GM12878 (cell line): ENCODE measurements around the gene ZBTB4. TPM values are rescaled to one million over a fixed set of nuclear protein-coding genes. Genes with fewer than 3 reads are reported as not detected.

Source experiments
- ATAC-seq: fragments of 200-7000 bp; cut with Tn5 transposase; 3 replicates; pipeline ENCODE4 v1.9.1; 2020; ENCODE audit warnings: mild to moderate bottlenecking, moderate library complexity
- BruUV-seq: library from RNA; stranded (reverse); fragments of 400-500 nt; replicated peaks from 2 replicates; lab custom pipeline; 2021; lab: Mats Ljungman, UMichigan
- CTCF ChIA-PET: fragments of 300-600 bp; sonication (Branson Sonifier 250); formaldehyde crosslinking; extraction: SDS; loops from one replicate; lab custom pipeline; 2021; ENCODE audit warnings: inconsistent platforms; lab: Yijun Ruan, JAX
- POLR2A ChIA-PET: fragments of 350-600 bp; formaldehyde crosslinking; extraction: SDS; loops from one replicate; lab custom pipeline; 2021; ENCODE audit warnings: inconsistent platforms; lab: Charles Lee
- RAD21 ChIA-PET: fragments of 300-600 bp; sonication (Branson Sonifier 250); formaldehyde crosslinking; loops from one replicate; lab custom pipeline; 2023; ENCODE audit warnings: antibody characterized with exemption; ENCODE audit not compliant: unreplicated experiment; lab: Charles Lee
- SMC1A ChIA-PET: fragments of 300-600 bp; sonication (Branson Sonifier 250); formaldehyde crosslinking; loops from one replicate; lab custom pipeline; 2023; ENCODE audit not compliant: unreplicated experiment, uncharacterized antibody; lab: Charles Lee
- DNase-seq: peaks from one replicate; pipeline ENCODE4 v3.0.0-alpha.2; 2011; ENCODE audit warnings: low read depth, low spot score
- FAIRE-seq: peaks from 3 replicates; lab custom pipeline; 2011; peaks lifted over from hg19 to GRCh38; lab: Jason Lieb, UNC
- H2AFZ ChIP-seq: 2 replicates; pipeline ENCODE4 v1.6.0; 2011; ENCODE audit warnings: low read depth, low read length, control low read depth; ENCODE audit not compliant: control insufficient read depth
- H3K27ac ChIP-seq: 2 replicates; pipeline ENCODE4 v1.5.1; 2011; ENCODE audit warnings: control low read depth; ENCODE audit not compliant: control insufficient read depth, insufficient read depth
- H3K27me3 ChIP-seq, 2 experiments: replicated peaks in 1 of 2; 2 replicates each; pipeline versions ENCODE4 v1.6.0 to v1.6.1; 2011; ENCODE audit warnings: low read length in 1 of 2; ENCODE audit not compliant: control insufficient read depth in 2 of 2, insufficient read depth in 2 of 2
- H3K36me3 ChIP-seq, 2 experiments: 2 replicates each; pipeline ENCODE4 v1.5.1; 2011; ENCODE audit warnings: low read length in 1 of 2; ENCODE audit not compliant: control insufficient read depth in 2 of 2, insufficient read depth in 2 of 2
- H3K4me1 ChIP-seq: 2 replicates; pipeline ENCODE4 v1.6.1; 2011; ENCODE audit warnings: mild to moderate bottlenecking, low read length, moderate library complexity, mixed read lengths; ENCODE audit not compliant: control insufficient read depth, insufficient read depth
- H3K4me2 ChIP-seq: 2 replicates; pipeline ENCODE4 v1.6.0; 2011; ENCODE audit warnings: control low read depth; ENCODE audit not compliant: control insufficient read depth, insufficient read depth
- H3K4me3 ChIP-seq: fragments of 200-600 bp; sonication (generic); 2 replicates; pipeline ENCODE4 v1.5.1; 2016
- H3K79me2 ChIP-seq: 2 replicates; pipeline ENCODE4 v1.6.0; 2011; ENCODE audit warnings: low read length; ENCODE audit not compliant: control insufficient read depth, insufficient read depth
- H3K9ac ChIP-seq: 2 replicates; pipeline ENCODE4 v1.8.0; 2011; ENCODE audit warnings: low read length, control low read depth, mixed read lengths; ENCODE audit not compliant: control insufficient read depth, insufficient read depth
- H3K9me3 ChIP-seq: replicated peaks from 3 replicates; pipeline ENCODE4 v1.5.1; 2011; ENCODE audit warnings: mild to moderate bottlenecking, low read length; ENCODE audit not compliant: control insufficient read depth, insufficient read depth
- H4K20me1 ChIP-seq: 2 replicates; pipeline ENCODE4 v1.6.0; 2011; ENCODE audit not compliant: control insufficient read depth, insufficient read depth
- BMI1 ChIP-seq: fragments of 450-650 bp; IDR thresholded peaks from 2 replicates; pipeline ENCODE4 v1.6.1; 2016; ENCODE audit warnings: mild to moderate bottlenecking, moderate library complexity, borderline replicate concordance
- CREB1 ChIP-seq: IDR thresholded peaks from 2 replicates; pipeline ENCODE4 v1.6.1; 2012; ENCODE audit warnings: low read depth, mild to moderate bottlenecking, inconsistent platforms
- IKZF1 ChIP-seq: fragments of 450-650 bp; conservative IDR thresholded peaks from 2 replicates; pipeline ENCODE4 v1.6.1; 2017; ENCODE audit warnings: antibody characterized with exemption, mild to moderate bottlenecking
- IRF5 ChIP-seq: fragments of 450-650 bp; IDR thresholded peaks from 2 replicates; pipeline ENCODE4 v1.6.1; 2017; ENCODE audit warnings: borderline replicate concordance
- NR2C1 ChIP-seq: fragments of 450-650 bp; IDR thresholded peaks from 2 replicates; pipeline ENCODE4 v1.6.1; 2017; ENCODE audit warnings: antibody characterized with exemption, mild to moderate bottlenecking, moderate library complexity
- NR2F1 ChIP-seq: fragments of 450-650 bp; conservative IDR thresholded peaks from 2 replicates; pipeline ENCODE4 v1.6.1; 2017; ENCODE audit warnings: mild to moderate bottlenecking
- RAD21 ChIP-seq: IDR thresholded peaks from 2 replicates; pipeline ENCODE4 v1.6.1; 2011; ENCODE audit warnings: mild to moderate bottlenecking, low read depth, low read length, moderate library complexity; ENCODE audit not compliant: insufficient read depth
- USF2 ChIP-seq: IDR thresholded peaks from 2 replicates; pipeline ENCODE4 v1.6.1; 2011; ENCODE audit warnings: low read depth, low read length, improper control_type of control experiment, borderline replicate concordance
- YY1 ChIP-seq: IDR thresholded peaks from 2 replicates; pipeline ENCODE4 v1.6.1; 2011; ENCODE audit warnings: low read depth, mild to moderate bottlenecking, low read length
- ZNF207 ChIP-seq: fragments of 450-650 bp; IDR thresholded peaks from 2 replicates; pipeline ENCODE4 v1.6.1; 2014; ENCODE audit warnings: antibody characterized with exemption, mild to moderate bottlenecking, borderline replicate concordance
- ZNF384 ChIP-seq: IDR thresholded peaks from 2 replicates; pipeline ENCODE4 v1.6.1; 2012; ENCODE audit warnings: low read depth, mild to moderate bottlenecking, low read length, improper control_type of control experiment, borderline replicate concordance
- WGBS: methylation state at CpG from one replicate; pipeline ENCODE4 v1.1.6; 2016; ENCODE audit warnings: low lambda C conversion rate; ENCODE audit not compliant: insufficient replicate concordance, insufficient coverage; ENCODE audit errors: missing lambda C conversion rate; 5-methylcytosine and 5-hydroxymethylcytosine counted together
- in situ Hi-C: fragments of 300-500 bp; cut with MboI; formaldehyde crosslinking; loops from 9 replicates; pipeline ENCODE4 v1.14.3; 2018; ENCODE audit warnings: mixed read lengths
- intact Hi-C: fragments of 100-400 bp; cut with micrococcal nuclease; formaldehyde crosslinking; loops from one replicate; pipeline ENCODE4 v1.14.2; 2022; ENCODE audit not compliant: unreplicated experiment
- polyA plus RNA-seq, 11 experiments: library from polyadenylated mRNA; depleted of rRNA in 4 of 11; unstranded in 6 of 11; stranded (reverse) in 5 of 11; fragments of >200 nt; fragmentation: Nextera tagmentation in 4 of 11; fragmentation: Illumina TruSeq in 1 of 11; extraction: Ambion mirVana in 4 of 11; extraction: Trizol in 1 of 11; gene quantifications; 1 replicate in 1 of 11; 2 replicates in 10 of 11; pipeline versions ENCODE4 v1.2.1 to v1.2.3, GENCODE V29; 2011 to 2016; ENCODE audit warnings: inconsistent platforms in 2 of 11, missing spikeins in 2 of 11, low read depth in 1 of 11
- total RNA-seq, 4 experiments: library from RNA; depleted of rRNA in 3 of 4; stranded (reverse); fragments of >200 nt in 3 of 4; fragmentation: Illumina TruSeq in 1 of 4; extraction: Trizol in 1 of 4; gene quantifications; 2 replicates each; pipeline versions ENCODE4 v1.2.1 to v1.2.3, GENCODE V29; 2013 to 2021

ZBTB4 gene
- total and polyA plus RNA-seq, 10 of the 15 experiments (the other 5 are each of a cell fraction or from before 2014, with no cell fraction given): 2.0 to 14.9 (median 6.9) TPM

- no peak for TF ChIP-seq BMI1
- no peak for TF ChIP-seq CREB1
- TF ChIP-seq IKZF1: no peak
- no peak for TF ChIP-seq USF2
- TF ChIP-seq ZNF384: no peak
- TF ChIP-seq, all 136 proteins: peak for 0
Measured at GRCh38 chr17:7467498-7467897, 11.9 kb downstream of the ZBTB4 start (continued).

- SMC1A ChIA-PET: no interaction called here
- in situ Hi-C loops (no loop called here), intact Hi-C loops (no loop called here)
- H3K27me3 ChIP-seq: no peaks in the 10 kb centered on the region
- H3K9ac ChIP-seq: no peak overlapping the region
- H3K4me2 ChIP-seq: no peak overlapping the region
- H2AFZ ChIP-seq: no peak overlapping the region
- no peak for ATAC-seq
- 87% methylated on average over 16 of the region's 16 CpGs for WGBS
- H3K36me3 ChIP-seq: peaks cover 0 to 5% of the 10 kb centered on the region in 2 experiments; a peak in 3 of 4 replicates
- H4K20me1 ChIP-seq: no peaks in the 10 kb centered on the region
- no peaks in the 10 kb centered on the region for H3K9me3 ChIP-seq
- H3K79me2 ChIP-seq: no peaks in the 10 kb centered on the region
- H3K27ac ChIP-seq: peak overlapping the region; percentile 44
- no TSS peak for BruUV-seq
- no peaks in the 10 kb centered on the region; the same call in 1 of the 2 replicates for H3K4me1 ChIP-seq
- DNase-seq: no peak
- RAD21 ChIA-PET: no interaction called here
- POLR2A ChIA-PET: interaction anchor here (1.1 to 2.4 kb wide), 2 partner anchors 10 to 27 kb away, joined by 3 to 9 read pairs; no protein-coding TSS in a partner anchor
- CTCF ChIA-PET: interaction anchor here (1.7 kb wide), 1 partner anchor 10 kb away, joined by 4 read pairs; no protein-coding TSS in a partner anchor
- FAIRE-seq: no peak
- TF ChIP-seq ZNF207: no peak
- no peak for TF ChIP-seq RAD21
- TF ChIP-seq NR2F1: peak; percentile 77
- peak; percentile 93 for TF ChIP-seq YY1
- 0 out of 2 replicates have a peak, but pooled peaks have one; percentile 30 for TF ChIP-seq NR2C1
- no peak for TF ChIP-seq IRF5
- H3K4me3 ChIP-seq: no peak overlapping the region
Measured at GRCh38 chr17:7466639-7467341, 12.6 kb downstream of the ZBTB4 start.
